Peyer's patch (tissue), 4 donors: ENCODE data around the gene ELAVL1.

Source experiments
- CTCF ChIP-seq, 6 experiments: fragments of 450-650 bp in 4 of 6; fragments of 200-600 bp in 2 of 6; sonication (generic) in 1 of 6; IDR thresholded peaks; one replicate each; pipeline ENCODE4 v1.5.1; 2017 to 2019; ENCODE audit warnings: antibody characterized with exemption in 6 of 6, mild to moderate bottlenecking in 3 of 6, moderate library complexity in 1 of 6
- POLR2A ChIP-seq, 2 donors: fragments of 450-650 bp; IDR thresholded peaks; one replicate each; pipeline ENCODE4 v1.5.1; 2017; ENCODE audit warnings: antibody characterized with exemption in 2 of 2, mild to moderate bottlenecking in 2 of 2, moderate library complexity in 2 of 2

- TF ChIP-seq CTCF (IDR thresholded peaks at IDR 0.05) (no peak), POLR2A (IDR thresholded peaks at IDR 0.05) (no peak)
Measured at GRCh38 chr19:7922836-7923195, 82.6 kb downstream of the ELAVL1 start.
